HG03469 (cell line): ENCODE results near the gene LRRC1.

ENCODE experiments used
- ATAC-seq: cut with Tn5 transposase; IDR thresholded peaks from one replicate; pipeline ENCODE4 v1.9.1; 2021; ENCODE audit warnings: mild to moderate bottlenecking, moderate library complexity, moderate number of reproducible peaks; ENCODE audit not compliant: unreplicated experiment

LRRC1 gene

DNA sequence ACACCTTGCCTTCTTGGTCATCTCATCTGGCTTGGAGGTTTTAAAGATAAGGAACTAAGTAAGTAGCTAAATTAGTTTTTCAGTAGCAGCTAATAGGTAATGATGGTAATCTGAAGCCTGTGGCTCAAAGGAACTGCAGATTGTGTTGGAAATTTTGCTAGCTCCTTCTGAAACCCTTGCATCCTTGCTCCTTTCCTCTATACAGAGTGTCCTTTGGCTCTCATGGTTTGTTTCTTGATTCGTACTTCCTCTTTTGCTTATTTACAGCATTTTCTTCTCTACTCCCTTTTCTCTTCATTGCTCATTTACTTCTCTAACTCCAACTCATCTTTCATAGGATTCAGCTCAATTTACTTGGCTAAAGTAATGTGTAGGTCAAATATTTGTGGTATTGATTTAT lies 19.0 kb downstream of the LRRC1 start:
- no peak for ATAC-seq

DNA sequence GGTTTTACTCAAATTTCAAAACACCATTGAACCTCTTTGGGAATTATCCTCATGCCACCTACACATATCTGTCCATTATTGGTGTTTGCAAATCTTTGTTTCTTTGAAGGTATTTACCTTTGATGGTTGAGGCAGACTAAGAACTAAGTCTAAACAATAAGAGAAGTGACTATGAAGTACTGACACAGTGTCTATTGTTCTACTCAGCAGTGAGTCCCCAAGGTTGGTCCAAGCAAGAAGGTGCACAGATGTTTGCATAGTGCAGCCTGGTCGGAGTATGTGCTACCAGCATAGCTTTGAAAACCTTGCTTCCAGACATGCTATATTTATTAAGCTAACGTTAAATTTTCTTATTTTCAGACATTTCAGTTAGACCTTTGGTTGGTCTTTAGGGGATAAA lies 19.5 kb downstream of the LRRC1 start:
- no peak for ATAC-seq

DNA sequence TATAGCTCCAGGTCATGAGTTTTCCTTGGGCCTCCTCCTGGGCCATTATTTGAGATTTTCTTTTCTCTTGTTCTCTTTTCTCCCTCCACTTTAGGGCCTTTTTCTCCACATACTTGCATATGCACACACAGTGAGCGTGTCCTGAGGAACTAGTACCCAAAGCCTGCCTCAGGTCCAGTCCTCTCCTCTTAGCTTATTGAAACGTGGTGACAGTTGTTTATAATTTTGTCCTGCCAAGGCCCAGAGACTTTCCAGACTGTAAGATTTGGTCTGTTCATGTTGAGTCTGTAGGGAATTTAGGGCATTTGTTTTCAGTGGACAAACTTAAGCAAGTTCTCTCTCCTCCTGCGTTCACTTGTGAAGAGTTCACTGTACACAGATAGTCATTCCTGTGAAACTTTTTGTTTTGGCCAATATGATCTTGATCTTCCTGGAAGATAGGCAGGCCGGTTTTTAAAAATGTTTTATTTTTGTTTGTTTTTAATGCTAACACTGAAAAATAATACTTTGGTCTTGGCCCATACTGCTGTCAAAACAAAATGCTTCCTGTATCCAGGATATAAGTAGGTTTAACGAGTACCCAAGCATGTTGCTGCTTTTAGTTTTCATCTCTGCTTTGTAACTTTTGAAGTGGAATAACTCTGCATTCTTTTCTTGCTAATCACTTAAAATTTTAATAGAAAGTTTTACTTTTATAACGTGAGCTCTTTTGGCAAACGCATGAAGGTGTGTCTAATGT lies 20.7 kb downstream of the LRRC1 start:
- no peak for ATAC-seq

DNA sequence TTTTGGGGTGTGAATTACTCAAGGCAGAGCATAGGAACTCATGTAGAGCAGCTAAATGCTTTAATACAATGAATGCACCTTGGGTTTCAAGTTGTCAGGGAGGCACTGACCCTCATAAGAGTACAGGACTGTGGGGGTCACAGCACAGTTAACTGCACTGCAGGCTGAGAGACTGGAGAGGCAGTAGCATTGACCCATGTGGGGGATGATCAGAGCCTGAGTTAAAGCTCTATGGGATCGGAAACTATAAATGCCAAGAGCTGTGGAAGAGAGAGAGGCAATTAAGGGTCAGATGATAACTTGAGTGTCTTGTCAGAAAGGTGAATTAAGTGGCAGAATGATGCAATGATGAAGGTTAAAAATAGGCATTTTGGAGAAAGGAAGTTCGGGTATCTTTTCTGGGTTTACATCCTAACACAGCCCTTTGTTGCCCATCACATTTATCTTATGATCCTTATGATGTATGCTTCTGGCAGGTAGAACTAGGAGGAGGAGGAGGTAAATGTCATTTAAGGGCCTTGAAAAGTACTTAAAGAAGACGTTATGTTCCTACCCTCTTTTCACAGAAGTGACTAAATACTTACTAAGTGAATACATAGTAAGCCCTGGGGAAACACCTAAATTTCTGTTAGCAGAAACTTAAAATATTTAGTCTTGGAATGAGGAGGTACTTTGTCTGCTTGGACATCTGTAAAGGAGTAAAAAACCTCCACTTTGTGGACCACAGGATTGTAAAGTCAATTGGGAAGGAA lies 24.2 kb downstream of the LRRC1 start:
- ATAC-seq, result no peak

DNA sequence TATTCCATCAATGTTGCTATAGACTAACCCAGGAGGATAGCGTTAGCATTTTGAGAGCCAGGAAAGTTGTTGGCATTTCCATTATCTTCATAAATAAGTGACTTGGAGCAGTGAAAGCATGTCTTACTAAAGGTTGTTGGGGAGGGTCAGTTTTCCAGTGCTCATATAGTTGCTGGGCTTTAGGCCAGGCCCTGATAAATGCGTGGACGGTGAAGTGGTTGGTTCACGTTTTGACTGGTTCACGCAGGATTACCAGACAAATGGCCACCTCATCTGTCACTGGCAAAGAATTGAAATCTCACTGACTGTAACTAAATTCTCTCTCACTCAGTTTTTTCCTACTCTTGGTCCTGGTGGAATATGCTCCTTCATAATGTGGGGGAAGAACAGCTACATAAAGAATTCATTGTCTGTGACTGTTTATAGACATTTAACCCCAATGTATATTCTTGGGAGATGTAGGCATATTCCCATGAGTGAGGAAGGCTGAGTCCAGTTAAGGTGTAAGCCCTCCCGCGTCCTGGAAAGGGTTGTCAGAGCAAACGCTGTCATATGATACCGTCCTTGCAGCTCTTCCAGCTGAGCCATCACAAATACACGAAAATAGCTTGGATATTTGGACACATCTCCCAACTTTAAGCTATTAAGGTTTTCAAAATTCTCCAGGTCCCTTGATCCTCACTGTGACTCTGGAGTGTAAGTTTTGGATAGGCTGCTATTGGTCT lies 27.8 kb downstream of the LRRC1 start:
- no peak for ATAC-seq

DNA sequence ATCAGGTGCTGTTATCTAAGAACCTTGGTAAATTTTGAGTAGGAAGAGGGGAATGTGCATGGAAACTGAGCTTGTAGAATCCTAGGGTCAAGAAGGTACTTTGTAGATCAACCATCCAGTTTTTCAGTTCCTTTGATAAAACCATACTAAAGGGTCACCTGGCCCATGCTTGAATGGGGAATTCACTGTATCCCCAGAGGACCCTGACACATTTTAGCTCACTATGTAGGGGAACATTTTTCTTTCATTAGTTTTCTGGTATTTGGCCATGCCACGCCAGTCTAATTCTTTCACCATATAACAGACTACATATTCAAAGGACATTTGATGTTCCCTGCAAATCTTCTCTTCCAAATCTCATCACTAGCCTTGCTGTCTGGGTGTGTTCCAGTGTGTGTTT lies 29.9 kb downstream of the LRRC1 start:
- ATAC-seq, result no peak

DNA sequence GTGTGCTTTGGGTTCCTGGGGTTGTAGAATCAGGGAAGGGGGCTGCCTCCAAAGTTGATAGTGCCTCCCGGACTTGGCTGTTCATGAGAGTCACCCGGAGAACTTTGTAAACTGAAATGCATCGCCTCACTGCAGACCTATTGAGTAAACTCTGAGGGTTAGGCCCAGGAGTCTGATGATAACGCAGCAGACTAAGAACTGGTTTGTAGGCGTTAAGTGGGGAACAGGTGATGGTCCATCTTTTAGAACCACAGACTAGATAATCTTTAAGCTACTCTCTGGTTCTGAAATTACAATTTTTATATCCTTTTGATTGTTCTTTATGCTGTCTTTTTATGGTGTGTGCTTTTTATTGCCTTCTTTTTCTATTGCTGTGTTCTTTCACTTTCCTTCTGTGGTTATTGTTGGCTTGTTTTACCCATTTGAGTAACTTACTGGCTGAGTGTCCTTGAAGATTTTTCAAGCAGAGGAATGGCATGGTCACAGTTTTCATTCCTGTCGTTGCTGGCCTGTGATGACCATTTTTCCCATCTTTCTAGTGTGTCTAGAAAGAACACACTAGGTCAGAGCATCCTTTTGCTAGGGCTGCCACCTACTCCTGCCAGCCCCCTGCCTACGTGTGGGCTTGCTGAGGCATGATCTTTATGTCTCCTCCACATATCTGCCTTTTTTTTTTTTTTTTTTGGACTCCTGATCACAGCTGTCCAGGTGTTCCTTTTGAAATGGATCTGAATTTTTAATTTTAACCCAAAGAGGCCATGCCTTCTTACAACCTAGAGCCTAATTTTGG lies 30.9 kb downstream of the LRRC1 start:
- ATAC-seq, result no peak

DNA sequence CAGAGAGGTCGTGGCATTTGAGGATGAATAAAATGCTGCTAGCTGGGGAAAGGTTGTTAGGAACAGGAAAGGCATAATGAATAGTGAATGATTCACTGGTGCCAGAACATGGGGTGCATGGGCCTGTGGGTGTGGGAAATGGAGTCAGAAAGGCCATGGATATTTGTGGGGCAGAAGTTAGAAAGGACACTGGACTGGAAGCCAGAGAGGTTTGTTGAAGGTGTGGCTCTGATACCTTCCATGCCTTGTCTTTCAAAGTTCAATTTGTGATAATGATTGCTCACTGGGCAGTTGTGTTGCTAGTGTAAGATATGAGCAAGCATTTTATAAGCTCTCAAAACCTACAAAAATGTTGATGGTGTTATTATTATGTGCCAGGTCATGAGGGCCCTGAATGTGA lies 32.7 kb downstream of the LRRC1 start:
- ATAC-seq, result no peak

DNA sequence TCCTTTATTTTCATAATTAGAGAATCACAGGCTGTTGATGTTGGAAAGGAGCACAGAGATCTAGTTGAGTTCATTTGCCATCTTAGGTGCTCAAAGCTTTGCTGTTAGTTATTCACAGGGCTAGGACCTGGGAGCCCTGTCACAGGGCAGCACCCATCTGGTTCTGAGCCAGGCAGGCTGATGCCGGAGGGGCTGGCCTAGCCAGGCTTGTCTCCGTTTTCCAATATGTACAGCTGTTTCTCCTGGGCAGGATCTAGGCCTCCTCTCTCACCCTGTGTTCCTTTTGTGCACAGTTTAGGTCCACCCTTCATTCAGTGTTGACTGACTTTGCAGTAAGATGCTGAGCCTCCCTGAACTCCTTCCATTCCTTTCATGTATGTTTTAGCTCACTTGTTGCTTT lies 33.4 kb downstream of the LRRC1 start:
- no peak for ATAC-seq

DNA sequence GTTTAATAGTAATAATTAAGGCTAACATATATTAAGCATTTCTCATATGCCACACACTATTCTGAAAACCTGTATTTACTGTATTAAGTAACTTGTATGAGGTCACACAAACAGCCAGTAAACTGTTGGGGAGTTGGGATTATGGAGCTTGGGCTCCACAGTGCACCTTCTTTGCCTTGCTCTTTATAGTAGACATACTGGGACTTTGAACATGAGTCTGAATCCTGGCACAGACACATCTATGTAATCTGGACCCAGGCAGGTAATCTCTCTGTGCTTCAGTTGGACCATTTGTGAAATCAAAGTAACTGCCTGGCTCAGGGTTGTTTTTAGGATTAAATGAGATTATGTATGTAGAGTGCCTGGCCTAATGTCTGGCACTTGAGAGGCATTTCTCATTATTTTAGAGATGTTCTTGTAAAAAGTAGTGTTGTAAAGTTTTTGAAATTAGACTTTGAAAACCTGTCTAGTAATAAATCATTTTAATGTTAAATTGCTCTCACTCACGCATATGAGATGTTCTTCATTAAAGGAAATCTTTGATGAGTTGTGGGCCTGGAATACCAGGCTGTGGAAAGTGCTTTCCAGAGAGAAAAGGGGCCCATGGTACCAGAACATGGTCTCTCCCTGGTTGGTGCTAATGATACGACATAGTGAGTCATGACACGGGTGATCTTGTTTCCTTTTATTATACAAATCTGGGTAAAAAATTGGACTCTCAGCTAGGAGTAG lies 34.3 kb downstream of the LRRC1 start:
- ATAC-seq, result no peak

DNA sequence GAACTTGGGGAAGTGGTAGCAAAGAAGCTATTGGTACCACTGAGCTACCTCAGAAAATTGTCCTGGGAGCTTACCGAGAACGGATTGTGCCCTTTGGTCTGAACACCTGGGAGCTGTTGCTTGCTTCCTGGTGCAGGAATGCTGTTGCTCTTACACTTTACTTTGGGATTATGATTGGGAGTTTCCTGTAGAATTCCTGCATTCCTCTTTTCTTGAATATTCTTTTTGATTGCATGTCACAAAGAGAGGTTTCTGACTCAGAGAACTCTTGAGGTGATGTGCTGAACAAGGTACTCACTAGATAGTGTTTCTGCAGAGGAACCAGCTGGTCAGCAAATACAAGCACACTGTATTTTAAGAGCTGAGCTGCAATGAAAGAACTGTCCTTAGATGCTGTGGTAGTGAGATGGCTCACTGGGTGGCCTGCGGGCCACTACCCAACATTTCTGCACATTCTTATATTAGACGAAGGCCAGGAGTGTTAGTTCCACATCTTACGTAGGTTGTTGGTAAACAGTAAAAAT lies 35.0 kb downstream of the LRRC1 start:
- no peak for ATAC-seq

DNA sequence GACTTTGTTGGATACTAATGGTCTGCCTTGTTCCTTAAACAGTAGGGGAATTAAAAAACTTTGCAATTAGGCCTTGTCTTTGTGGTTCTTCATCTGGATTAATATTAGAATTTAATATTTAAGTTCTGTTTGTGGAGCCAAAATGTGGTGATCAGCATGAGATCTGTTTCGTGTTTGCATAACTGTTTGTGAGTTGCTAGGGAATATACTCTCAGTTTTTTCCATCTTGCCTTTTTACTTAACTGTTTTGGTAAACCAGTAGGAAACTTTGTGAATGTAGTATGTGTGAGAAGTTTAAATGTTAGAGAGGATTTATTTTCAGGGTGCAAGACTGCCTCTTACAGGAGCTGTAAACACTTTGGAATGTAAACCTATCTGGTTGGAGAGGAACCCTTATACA lies 35.6 kb downstream of the LRRC1 start:
- no peak for ATAC-seq

DNA sequence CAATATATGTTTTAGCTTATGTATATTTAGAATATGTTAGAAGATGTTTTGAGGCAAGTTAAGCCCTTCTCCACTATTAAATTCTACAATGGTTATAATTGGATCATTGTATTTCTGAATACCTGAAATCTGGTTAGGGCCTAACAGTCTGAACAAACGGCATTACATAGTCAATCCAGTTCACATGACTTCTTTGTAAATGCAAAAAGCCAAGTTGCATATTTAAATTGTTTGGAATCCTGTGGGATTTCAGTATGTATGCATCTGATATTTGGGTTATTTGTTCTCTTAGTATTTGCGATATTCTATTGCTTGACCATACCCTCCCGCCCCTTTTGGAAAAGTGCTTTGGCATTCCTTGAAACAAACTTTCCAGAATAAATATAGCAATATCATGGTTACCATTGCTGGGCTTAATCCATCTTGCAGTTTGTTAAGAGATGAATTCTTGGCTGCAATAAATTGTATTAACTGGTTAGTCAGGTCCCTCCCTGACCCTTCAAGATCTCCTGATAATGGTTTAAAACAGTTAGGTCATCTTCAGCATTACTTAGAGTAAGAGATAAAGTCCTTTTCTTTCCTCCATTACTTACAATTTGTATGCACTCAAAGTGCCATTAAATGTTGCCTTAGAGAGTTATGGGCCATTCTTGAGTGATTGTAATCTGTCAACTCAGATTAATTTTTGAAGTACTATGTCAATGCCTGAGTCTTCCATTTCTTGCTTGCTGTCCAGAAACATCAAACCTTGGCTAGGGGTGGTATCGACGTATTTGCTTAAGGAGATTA lies 36.5 kb downstream of the LRRC1 start:
- no peak for ATAC-seq

DNA sequence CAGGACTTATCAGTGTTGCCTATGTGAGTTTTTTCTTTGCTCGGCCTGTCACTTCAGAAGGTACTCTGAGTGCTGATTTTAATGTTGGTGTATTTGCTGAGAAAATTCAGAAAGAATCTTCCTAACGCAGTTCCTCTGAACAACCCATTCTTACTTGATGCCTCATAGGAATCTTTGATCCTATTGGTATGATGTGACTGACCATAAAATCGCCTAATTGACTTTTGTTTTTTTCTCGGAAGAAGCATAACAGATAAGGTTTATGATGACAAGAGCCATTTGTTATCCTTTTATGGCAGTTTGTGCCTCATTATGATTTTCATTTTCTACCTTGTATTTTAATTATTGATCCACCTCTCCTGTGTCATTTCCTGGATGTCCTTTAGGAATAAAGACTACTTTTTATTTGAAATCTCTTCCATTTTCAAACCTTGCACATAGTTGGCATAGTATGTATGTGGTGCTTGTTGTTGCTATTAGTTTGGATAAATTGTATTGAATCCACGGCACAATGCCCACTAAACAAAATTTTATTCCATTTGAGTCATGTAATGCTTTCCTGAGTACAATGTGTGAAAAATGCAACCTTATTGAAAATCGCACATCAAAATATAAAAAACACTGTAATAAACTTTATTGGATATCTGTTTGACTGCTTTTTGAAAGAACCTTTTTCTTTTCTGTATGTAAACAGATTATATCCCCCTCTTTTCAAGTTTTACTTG lies 37.3 kb downstream of the LRRC1 start:
- ATAC-seq, result no peak

DNA sequence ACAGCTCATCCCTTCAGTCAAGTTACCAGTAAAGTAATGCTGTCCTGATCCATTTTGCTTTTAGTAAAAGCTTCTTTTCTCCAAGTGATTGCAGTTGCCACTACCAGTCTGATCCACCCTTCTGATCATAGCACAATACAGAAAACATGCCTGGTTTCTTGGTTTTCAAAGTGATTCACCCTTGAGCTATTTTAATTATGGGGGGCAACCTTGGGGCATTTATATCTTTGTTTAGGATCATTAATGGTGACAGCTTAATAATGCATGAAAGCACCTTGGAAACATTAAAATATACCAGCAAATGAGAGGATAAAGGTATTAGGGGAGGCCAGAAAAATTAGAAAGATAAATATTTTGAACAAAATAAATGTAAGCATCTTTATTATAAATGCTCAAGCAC lies 38.4 kb downstream of the LRRC1 start:
- ATAC-seq, result no peak

DNA sequence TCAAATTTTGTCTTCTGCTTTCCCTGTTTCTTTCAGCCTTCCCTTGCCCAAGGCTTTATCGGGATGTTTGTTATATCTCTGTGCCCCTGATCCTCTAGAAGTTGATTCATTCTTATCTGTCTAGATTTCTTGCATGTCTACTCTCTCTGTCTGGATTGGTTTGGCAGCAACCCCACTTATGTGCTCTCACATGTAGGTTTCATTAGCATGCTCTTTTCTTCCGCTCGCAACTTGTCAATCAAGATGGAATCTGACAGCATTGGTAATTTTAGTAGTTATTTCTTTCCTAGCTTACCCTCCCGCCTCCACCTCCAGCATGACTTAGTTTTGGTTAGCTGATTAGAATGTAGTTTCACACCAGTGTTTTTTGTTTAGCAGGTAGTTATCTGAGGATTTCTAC lies 39.3 kb downstream of the LRRC1 start:
- no peak for ATAC-seq

DNA sequence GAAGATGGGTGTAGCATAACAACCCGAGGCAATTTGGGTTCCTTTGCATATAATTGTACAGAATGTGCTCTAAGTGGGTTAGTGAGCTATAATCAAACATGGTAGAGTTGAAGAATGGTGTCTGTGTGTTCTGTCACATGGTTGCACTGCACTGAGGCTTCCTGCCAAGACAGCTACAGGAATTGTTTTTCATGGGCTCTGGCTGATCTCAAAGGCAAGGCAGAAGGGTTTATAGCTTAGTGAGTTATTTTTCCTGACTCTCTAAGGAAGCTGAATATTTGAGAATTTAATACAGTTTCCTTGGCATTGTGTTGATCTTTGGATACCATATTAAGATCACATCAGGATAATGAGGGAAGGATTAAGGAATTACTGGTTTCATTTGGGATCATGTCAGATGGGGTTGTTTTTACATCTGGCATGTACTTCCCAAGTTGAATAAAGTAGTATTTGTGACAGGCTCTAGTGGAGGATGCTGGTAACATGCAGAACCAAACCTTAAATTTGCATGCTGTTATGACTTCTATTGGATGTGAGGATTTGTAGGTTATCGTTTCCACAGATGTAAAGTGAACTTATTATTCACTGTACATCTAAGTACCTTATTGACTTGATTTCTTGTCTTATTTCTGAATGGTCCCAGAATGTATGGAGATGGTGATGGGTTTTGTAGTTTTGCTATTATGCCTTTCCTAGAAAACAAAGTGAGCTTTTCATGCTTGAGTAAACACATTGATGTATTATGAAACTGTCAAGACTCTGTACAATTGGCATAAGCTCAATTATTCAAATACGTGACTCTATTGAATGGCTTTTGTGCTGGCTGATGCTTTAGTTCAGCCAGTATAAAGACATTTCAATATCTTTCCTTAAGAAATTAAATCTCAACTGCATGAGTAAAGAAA lies 43.3 kb downstream of the LRRC1 start:
- peak; percentile 54 for ATAC-seq

DNA sequence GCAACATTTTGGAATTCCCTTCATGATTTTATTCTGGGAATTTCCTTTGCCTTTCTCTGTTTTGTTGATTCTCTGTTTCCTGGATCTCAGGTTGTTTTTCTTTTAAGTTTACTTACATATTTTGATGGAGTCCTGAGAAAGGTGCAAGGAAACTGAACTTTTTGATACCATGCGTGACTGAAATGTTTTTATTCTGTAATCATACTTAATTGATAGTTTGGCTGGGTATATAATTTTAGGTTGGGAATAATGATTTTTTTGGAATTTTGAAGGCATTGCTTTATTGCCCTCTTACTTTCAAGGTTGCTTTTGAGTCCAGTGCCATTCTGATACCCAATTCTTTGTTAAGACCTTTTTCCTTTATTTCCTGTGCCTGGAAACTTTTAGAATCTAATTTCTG lies 45.2 kb downstream of the LRRC1 start:
- no peak for ATAC-seq
